Choroid plexus epithelial cell (primary cell): Measurements from ENCODE around the gene ZNF444.
"Not testable (repeated sequence)": the region's sequence is repeated elsewhere in the genome, so short reads cannot be mapped to it uniquely, and the experiment has no call there.

Source experiments
- DNase-seq: peaks from one replicate; pipeline ENCODE4 v3.0.0-alpha.2; 2010; ENCODE audit warnings: low read depth
- H3K4me3 ChIP-seq: 2 replicates; pipeline ENCODE4 v1.5.1; 2011; ENCODE audit warnings: low read depth, mild to moderate bottlenecking, control low read depth, low read length, moderate library complexity
- CTCF ChIP-seq: conservative IDR thresholded peaks from 2 replicates; pipeline ENCODE4 v1.5.1; 2011; ENCODE audit warnings: low read depth, mild to moderate bottlenecking, control low read depth, inconsistent platforms, low read length, moderate library complexity

The ZNF444 gene

DNA sequence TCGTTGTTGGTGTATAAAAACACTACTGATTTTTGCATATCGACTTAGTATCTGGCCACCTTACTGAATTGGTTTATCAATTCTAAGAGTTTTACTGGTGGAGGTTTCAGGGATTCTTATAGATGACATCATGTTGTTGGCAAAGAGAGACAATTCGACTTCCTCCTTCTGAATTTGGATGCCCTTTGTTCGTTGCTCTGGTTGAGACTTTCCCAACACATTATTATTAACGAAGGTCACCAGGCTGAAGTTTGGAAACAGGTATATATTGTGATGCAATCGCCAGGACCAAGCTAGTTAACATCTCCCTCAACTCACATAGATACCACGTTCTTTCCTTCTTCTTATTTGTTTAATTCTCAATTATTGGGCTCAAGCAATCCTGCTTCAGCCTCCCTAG, 58.6 kb downstream of the ZNF444 start:
- TF ChIP-seq CTCF, result no peak

GRCh38 chr19:56201973-56202372, 60.9 kb downstream of the ZNF444 start, which contains the start of gene ZSCAN5C:
Gene ZSCAN5C, plus strand, starts transcription at chr19:56202273. Its CDS starts 3,641 bp downstream, at chr19:56205914.
- TF ChIP-seq CTCF, result no peak
- DNase-seq, result no peak
- no peak within 1 kb of the TSS for H3K4me3 ChIP-seq

More for the DNA sequence above, 58.6 kb downstream of the ZNF444 start:
- DNase-seq, result no peak
- no peak overlapping the region for H3K4me3 ChIP-seq

GRCh38 chr19:56207581-56207980, 66.5 kb downstream of the ZNF444 start:
- H3K4me3 ChIP-seq, DNase-seq: not testable (repeated sequence)

- no peak for TF ChIP-seq CTCF
- no peak for DNase-seq
- no peak overlapping the region for H3K4me3 ChIP-seq
Measured at GRCh38 chr19:56209091-56209490, 68.0 kb downstream of the ZNF444 start.

DNA sequence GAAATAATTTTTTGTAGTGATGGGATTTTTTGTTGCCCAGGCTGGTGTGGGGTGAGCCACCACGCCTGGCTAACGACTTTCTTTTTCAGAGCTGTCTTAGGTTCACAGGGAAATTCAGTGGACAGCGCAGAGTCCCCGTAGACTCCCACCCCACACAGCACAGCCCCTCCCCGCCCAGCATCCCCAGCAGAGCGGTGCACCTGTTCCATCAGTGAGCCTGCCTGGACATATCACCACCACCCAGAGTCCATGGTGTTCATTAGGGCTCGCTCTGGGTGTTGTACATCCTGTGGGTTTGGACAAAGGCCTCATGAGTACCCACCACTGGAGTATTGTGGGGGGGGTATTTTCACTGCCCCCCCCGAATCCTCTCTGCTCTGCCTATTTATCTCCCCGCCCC, 68.9 kb downstream of the ZNF444 start:
- H3K4me3 ChIP-seq, DNase-seq: not testable (repeated sequence)
